Stimulated activated CD8-positive, alpha-beta memory T cell treated with anti-CD3 and anti-CD28 coated beads, Interleukin-12 subunit alpha, Interleukin-12 subunit beta, amount 100 ng/mL, for 1 hour (primary cell): Measurements from ENCODE around the gene KCNK17.
"Not testable (repeated sequence)": the region's sequence is repeated elsewhere in the genome, so short reads cannot be mapped to it uniquely, and the experiment has no call there.

Source experiments
- DNase-seq: peaks from one replicate; pipeline ENCODE4 v3.0.0-alpha.2; 2020; ENCODE audit warnings: low read depth

The KCNK17 gene

GRCh38 chr6:39302011-39302410 is 12.2 kb downstream of the KCNK17 start:
- no peak for DNase-seq

GRCh38 chr6:39301606-39302005 is 12.6 kb downstream of the KCNK17 start:
- no peak for DNase-seq

DNA sequence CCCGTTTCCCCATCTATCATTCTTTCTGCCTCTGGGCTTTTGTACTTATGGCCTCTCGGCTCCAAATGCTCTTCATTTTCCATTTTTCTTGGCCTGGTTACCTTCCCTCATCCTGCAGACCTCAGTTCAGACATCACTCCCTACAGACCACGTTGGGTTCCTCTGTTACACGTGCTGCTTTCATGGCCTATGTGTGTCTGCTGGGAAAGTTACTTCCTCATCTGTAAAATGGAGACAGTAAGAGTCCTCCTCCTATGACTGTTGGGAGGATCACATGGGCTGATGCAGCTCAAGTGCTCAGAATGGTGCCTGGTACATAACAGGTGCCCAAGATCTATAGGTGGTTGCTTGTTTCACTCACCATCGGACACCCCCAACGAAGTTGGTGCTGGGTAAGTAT is 13.5 kb downstream of the KCNK17 start:
- DNase-seq = no peak

GRCh38 chr6:39298061-39298460 is 16.2 kb downstream of the KCNK17 start:
- DNase-seq = no peak

DNA sequence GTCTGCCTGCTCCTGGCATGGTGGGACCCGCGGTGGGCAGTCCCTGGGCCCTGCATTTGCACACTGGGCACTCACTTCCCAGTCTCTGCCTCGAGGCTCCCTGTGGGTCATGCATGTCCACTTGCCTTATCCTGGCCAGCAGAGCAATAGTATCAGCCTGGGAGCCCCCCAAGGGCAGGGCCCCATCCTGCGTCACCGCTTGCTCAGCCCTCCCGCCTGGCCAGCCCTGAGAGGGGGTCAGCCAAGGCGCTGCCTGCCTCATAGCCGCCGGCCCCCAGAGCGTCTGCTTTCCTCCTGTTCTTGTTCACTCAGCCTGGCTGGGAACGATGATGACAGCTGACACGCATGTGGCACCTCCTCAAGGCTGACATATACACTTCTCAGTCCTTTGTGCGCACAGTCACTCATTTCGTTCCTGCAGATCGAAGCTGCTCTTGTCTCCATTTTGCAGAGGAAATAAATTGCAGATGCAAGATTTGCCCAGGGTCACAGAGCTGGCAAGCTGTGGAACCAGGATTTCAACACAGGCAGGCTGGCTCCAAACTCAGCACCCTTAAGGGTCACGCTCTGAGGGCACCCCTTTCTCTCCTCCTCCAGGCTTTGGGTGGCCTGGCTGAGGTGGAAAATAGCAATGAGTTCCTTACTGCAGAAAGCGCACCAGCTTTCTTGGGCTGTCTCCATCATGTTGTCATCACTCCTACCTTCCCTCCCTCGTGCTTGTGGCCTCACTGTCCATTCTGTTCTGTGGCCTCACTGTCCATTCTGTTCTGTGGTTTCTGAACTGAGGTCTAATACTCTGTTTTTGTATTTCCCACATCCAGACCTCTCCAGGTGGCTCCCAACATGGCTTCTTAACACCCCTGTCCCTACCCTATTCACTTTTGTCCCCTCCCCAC is 17.2 kb downstream of the KCNK17 start:
- DNase-seq = no peak

GRCh38 chr6:39295611-39296011 is 18.6 kb downstream of the KCNK17 start:
- DNase-seq = no peak

DNA sequence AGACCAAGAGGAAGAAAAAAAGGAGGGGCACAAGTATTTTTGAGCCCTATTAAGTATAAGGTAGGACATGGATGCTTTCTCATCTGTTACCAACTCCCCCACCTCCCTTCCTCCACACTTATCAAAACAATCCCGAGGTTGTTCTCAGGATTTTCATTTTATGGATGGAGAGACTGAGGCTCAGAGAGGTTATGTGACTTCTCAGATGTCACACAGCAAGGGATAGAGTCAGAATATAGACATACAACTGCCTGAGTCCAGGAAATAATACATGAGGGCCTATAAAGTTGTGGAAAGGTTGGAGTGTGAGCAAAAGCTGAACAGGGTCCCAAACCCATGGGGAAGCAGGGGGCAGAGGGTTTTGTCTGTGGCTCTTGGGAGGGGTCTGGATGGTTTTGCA is 19.3 kb downstream of the KCNK17 start:
- DNase-seq = no peak

- DNase-seq = no peak
Measured at GRCh38 chr6:39294133-39294532, 20.1 kb downstream of the KCNK17 start.

- DNase-seq = no peak
Measured at GRCh38 chr6:39292637-39293036, 21.6 kb downstream of the KCNK17 start.

GRCh38 chr6:39289490-39289889 is 24.7 kb downstream of the KCNK17 start:
- DNase-seq = no peak

DNA sequence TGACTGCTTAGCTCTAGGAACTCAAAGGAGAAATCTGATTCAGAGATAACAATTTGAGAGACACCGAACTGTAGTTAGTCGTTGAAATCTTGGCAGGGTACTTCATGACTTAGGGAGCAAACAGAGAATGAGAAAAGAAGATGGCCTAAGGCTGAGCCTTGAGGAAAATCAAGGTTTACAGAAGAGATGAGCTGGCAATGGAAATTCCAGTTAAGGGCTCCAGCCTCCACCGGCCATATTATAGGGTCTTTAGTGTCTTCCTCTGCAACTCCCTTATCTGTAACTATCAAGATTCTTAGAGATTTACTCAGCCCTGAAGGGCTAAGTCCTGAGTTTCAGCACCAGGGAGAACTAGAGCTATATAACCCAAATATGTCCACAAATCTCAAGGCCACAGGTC is 26.6 kb downstream of the KCNK17 start:
- DNase-seq = no peak

DNA sequence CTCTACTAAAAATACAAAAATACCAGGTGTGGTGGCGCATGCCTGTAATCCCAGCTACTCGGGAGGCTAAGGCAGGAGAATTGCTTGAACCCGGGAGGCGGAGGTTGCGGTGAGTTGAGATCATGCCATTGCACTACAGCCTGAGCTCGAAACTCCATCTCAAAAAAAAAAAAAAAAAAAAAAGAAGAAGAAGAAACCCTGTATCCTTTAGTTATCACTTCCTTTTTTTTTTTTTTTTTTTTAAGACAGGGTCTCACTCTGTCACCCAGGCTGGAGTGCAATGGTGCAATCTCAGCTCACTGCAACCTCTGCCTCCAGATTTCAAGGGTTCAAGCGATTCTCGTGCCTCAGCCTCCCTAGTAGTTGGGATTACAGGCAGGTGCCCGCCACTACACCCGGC is 27.6 kb downstream of the KCNK17 start:
- DNase-seq = not testable (repeated sequence)

- no peak for DNase-seq
Measured at GRCh38 chr6:39282774-39283173, 31.4 kb downstream of the KCNK17 start.

DNA sequence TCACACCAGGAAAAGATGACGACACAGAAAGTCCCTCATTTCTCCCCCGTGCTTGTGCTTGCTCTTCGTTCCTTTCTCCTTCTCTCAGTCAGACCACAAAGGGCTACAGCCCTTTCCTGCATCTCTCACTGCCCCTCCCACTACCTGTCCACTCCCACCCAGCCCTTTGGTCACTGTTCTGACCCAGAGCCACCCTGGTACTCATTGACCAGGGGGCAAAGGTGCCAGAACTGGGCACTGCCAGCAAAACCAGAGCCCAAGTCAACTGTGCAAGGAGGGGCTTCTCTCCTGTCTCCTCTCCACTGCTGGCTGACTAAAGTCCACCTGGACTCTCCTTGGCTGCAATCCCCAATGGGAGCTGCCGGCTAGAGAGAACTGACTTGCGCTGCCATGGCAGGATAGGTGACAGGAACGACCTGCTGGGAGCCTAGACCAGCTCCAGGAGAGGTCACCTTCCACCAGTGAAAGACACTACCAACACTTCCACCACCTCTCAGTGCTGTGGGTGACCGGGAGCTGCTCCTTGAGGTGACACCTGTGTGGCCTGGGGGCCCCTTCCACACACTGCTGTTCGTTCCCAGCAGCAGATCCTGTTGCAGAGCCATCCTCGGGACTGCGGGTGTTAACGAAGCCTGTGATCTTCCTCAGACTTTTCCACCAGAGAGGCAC is 32.8 kb downstream of the KCNK17 start:
- no peak for DNase-seq

GRCh38 chr6:39280247-39280731 is 33.9 kb downstream of the KCNK17 start:
- DNase-seq = no peak

GRCh38 chr6:39279539-39279938 is 34.7 kb downstream of the KCNK17 start:
- no peak for DNase-seq

DNA sequence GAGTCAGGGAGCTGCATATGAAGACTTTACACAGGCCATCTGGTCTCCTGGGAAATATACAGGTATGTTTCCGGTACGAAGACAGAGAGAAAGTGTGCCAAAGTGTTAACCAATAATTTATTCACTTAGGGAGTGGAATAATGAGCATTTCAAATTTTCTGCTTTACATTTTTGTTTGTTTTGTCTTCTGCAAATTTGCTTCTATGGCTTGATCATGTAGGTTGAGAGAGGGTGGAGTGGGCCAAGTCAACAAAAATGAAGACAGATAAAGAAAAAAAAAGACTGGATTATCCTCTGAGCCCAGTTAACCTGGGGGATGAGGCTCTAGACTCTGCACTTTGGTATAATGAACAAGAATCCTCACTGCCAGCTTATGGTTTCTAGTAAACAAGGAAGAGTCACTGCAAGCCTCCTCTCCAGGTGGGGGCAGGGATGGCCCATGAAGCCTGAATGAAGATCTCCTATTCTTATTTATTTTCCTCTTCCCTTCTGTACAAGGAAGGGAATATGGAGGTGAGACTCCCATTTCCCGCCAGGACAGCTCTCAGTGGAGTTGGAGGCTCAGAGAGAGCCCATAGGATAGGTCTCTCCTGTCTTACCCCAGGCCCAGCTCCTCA is 37.7 kb downstream of the KCNK17 start:
- DNase-seq = no peak

- DNase-seq = no peak
Measured at GRCh38 chr6:39274903-39275302, 39.3 kb downstream of the KCNK17 start.

DNA sequence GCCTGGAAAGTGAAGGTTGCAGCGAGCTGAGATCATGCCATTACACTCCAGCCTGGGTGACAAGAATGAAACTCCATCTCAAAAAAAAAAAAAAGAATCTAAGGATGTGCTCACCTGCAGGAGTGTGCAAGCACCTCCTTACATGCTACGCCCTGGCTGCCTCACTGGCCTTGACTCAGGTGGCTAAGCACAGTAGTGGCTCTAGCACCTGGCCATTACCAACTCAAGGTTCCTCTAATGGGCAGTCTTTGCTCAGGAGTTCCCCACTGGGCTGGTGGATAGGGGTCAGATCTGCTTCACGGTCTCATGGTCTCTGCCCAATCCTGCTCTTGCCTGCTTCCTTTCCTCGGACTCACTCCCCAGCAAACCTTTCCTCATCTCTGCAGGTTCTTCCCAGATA is 39.7 kb downstream of the KCNK17 start:
- no peak for DNase-seq

DNA sequence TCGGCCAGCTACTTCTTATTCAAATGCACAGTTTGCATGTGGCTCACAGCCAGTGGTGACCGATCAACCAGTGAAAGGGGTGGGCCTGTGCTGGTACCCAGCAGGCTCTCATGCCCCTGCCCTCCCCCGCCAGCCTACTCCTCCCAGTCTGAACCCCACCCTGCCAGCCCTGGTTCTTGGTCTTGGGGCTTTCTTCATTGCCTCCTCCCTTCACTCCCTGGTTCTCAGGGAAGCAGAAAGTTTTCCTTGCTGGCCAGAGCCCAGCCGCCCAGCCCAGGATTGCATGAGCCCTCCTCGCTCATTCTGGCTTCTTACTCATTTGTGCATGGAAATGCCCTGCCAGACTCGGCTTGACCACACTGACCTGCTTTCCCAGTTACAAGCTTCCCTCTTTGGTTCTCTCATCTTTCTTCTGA is 40.8 kb downstream of the KCNK17 start:
- DNase-seq = no peak

DNA sequence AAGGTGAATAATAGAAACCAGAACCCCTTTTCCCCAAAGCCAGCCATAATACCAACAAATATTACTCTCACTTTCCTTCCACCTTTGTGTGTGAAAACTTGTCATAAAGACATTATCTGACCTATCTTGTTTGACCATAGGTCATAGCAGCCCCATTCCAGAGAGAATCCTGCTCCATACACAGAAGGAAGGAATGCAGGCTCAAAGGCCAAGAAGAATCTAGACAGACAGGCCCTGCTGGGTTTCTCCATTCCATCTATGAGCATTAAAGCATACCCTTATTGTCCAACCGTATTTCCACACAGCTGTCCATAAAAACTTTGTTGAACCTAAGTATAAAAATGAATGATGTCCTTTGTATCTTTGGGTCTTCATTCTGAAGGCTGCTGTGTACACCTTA is 44.3 kb downstream of the KCNK17 start:
- no peak for DNase-seq

DNA sequence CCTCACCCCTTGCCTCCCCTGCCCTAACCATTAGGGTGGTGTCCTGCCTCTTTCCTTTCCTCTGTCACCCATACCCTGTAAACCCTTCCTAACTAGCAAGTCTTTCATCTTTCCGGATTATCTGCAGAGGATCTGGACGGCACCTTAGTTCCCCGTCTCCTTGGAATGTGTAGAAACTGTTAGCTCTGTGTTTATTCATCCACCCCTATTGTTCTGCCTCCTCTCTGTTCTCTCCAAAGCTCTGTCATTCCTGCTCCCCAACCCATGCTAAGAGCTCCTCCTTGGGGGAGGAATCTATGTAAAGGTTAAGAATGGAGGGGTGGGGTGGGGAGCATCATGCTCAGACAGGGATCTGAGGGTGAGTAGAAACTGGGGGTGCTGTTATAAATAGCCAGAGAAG is 45.5 kb downstream of the KCNK17 start:
- DNase-seq = no peak

DNA sequence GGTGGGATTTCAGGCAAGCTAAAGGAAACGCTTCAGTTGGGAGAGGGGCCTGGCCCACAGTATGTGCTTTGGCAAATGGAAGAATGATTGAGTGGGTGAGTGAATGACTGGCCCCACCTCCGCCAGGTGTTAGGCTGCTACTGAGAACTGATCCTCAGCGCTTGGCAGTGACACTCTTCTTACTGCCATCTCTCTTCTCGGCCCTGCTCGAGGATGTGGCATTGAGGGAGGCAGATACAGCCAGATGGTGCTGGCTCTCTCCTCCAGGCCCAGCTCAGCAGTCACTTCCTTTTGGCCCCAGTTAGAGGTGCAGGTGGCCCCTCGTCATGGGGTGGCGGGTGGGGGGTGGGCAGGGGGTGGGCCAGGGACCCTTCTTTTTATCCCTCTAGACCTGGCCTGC is 46.0 kb downstream of the KCNK17 start:
- DNase-seq = no peak
